Choroid plexus epithelial cell (primary cell): Measurements from ENCODE around the gene DNTT.

Source experiments
- DNase-seq: peaks from one replicate; pipeline ENCODE4 v3.0.0-alpha.2; 2010; ENCODE audit warnings: low read depth
- H3K4me3 ChIP-seq: 2 replicates; pipeline ENCODE4 v1.5.1; 2011; ENCODE audit warnings: low read depth, mild to moderate bottlenecking, control low read depth, low read length, moderate library complexity
- CTCF ChIP-seq: conservative IDR thresholded peaks from 2 replicates; pipeline ENCODE4 v1.5.1; 2011; ENCODE audit warnings: low read depth, mild to moderate bottlenecking, control low read depth, inconsistent platforms, low read length, moderate library complexity

DNTT gene

GRCh38 chr10:96367470-96367869 is 63.2 kb downstream of the DNTT start:
- DNase-seq: no peak

GRCh38 chr10:96368971-96369370 is 64.7 kb downstream of the DNTT start:
- DNase-seq: no peak
- no peak overlapping the region for H3K4me3 ChIP-seq
- TF ChIP-seq CTCF: no peak

More at GRCh38 chr10:96367470-96367869, 63.2 kb downstream of the DNTT start:
- H3K4me3 ChIP-seq: no peak overlapping the region
- TF ChIP-seq CTCF: no peak

- DNase-seq: no peak
- no peak overlapping the region for H3K4me3 ChIP-seq
- no peak for TF ChIP-seq CTCF
Observed at GRCh38 chr10:96369890-96370583, 65.8 kb downstream of the DNTT start.

GRCh38 chr10:96370584-96371157 is 66.4 kb downstream of the DNTT start:
- peak; percentile 82 for TF ChIP-seq CTCF
- DNase-seq: peak; percentile 60
- no peak overlapping the region for H3K4me3 ChIP-seq

- no peak for TF ChIP-seq CTCF
- H3K4me3 ChIP-seq: no peak overlapping the region
Observed at GRCh38 chr10:96371356-96371755, 67.1 kb downstream of the DNTT start.

GRCh38 chr10:96374004-96374403 is 69.8 kb downstream of the DNTT start:
- TF ChIP-seq CTCF: no peak
- DNase-seq: no peak
- H3K4me3 ChIP-seq: no peak overlapping the region

More at GRCh38 chr10:96371356-96371755, 67.1 kb downstream of the DNTT start:
- no peak for DNase-seq

GRCh38 chr10:96374639-96374984 is 70.4 kb downstream of the DNTT start:
- H3K4me3 ChIP-seq: peak overlapping the region; percentile 58

More at GRCh38 chr10:96374639-96374984, 70.4 kb downstream of the DNTT start:
- no peak for TF ChIP-seq CTCF
- no peak for DNase-seq
